NCI-H1436 (cell line): ENCODE results near the gene PHLDA1.
"Not testable (repeated sequence)": the region's sequence is repeated elsewhere in the genome, so short reads cannot be mapped to it uniquely, and the experiment has no call there.

ENCODE experiments used
- DNase-seq: peaks from one replicate; lab custom pipeline; 2025; lab: John Stamatoyannopoulos, UW

Gene PHLDA1

DNA sequence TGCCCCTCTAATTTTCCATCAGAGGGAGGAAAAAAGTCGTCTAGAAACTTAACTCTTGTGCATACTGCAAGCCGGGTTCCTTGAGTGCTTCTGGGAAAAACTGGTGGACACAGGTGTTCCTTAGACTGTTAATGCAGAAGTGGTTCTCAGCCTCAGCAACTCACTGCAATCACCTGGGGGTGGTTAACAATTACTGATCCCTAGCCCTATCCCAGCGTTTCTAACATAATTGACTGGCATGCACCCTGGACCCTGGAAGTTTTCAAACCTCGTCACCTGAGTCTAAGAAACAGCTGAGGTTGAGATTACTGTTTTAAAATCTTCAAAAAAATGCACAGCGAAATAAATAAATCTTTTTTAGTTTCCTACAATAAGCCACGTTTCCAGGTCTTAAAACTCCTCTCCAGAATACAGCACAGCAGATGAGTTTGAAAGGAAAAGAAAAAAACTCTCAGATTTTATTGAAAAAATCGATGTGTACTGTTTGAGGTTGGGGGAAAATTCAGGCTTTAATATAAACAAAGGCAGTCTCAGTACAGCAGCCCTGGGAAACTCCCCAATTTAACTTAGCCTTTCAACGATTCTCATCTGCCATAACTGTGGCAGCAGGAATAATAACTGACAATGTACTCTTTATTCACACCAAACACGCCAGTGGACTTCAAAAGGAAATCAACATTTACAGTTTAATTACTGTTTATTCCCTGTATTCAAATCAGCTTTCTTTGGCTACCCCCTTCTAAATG lies 45.4 kb downstream of the PHLDA1 start:
- DNase-seq = no peak

DNA sequence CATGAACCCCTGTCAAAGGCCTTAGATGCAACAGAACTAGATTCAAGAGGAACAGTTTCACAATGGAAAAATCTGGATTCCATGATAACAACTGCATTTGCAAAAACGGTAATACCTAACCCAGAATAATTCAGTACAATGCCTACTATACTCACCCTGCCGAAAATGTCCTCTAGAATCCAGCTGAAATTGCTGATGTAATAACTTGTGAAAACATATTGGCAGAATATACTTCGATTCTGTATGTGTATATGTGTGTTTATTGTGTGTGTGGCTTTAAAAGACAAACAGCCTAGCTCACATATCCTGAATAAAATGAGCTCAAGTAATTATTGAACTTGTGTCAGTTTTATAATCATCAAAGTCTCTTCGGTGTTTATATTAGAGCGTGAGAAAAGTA lies 46.0 kb downstream of the PHLDA1 start:
- DNase-seq = no peak

DNA sequence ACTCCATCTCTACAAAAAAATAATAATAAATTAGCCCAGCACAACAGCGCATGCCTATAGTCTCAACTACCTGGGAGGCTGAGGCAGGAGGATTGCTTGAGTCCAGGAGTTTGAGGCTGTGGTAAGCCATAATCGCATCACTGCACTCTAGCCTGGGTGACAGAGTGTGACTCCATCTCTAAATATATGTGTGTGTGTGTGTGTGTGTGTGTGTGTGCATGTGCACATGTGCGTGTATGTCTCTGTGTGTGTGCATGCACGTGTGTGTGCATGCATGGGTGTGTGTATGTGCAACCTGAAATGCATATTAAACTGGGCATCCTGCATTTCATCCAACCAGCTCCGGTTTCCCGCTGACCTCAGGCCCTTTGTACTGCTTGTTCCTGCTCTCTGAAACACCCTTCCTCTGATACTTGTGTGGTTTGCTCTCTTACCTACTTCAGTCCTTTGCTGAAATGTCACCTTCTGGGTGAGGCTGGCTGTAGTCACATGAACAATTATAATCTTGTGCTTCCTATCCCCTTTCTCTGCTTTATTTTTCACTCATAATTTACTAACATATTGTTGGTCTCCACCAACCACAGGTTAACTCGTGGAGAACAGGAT lies 46.9 kb downstream of the PHLDA1 start:
- DNase-seq = no peak

DNA sequence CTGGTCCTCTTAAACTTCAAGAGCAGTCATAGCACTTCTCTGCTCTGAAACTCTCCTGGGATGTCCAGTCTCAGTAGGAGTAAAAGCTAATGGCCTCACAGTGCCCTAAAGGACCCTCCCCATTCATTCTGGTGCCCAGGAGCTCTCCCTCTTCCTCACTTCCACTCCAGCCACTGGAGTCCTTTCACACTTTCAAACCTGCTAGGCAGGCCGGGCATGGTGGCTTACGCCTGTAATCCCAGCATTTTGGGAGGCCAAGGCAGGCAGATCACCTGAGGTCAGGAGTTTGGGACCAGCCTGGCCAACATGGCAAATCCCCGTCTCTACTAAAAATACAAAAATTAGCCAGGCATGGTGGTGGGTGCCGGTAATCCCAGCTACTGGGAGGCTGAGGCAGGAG lies 47.7 kb downstream of the PHLDA1 start:
- DNase-seq = not testable (repeated sequence)

GRCh38 chr12:75982979-75983660 lies 48.5 kb downstream of the PHLDA1 start:
- DNase-seq = no peak

- DNase-seq = no peak
These were observed 49.4 kb downstream of the PHLDA1 start for GRCh38 chr12:75982169-75982564.

DNA sequence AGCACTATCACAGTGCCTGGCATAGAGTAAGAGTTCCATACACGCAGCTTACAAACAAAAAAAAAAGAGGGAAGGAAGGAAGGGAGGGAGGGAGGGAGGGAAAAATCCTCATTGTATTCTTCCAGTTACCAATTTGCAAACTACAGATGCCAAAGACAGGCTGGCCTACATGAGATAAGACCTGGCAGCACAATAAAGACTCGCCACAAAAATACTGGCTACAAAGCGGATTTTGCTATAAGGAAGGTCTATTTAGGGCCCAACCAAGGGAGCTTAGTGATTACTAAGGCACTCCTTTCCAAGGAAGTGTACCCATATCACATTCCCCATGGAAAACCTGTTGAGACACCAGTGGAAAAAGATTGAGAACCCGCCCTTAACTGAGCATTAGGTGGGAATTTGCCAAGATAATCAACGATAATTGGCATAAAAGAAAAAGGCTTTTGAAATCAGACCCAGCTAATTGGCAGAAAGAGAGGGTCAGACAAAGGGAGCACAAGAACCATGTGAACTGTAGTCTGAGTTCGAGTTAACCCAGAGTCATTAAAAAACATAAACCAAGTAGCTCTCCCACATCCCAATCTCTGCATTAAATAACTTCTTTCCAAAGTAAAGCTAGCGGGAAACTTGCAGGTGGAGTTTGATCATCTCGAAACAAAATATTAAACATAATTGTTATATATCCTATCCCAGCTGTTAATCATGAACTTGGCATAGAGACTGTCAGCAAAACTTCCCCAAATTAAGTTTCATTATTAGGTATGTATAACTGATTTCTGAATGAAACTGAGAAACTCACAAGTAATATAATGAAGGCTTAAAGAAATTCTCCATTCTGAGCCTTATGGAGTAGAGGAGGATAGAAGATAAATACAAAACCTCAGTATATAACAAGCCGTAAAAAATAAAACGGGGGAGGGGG lies 50.1 kb downstream of the PHLDA1 start:
- DNase-seq = no peak

GRCh38 chr12:75979181-75979580 lies 52.4 kb downstream of the PHLDA1 start:
- DNase-seq = no peak

GRCh38 chr12:75978677-75979076 lies 52.9 kb downstream of the PHLDA1 start:
- DNase-seq = no peak

- no peak for DNase-seq
These were observed 53.5 kb downstream of the PHLDA1 start for GRCh38 chr12:75977952-75978671.

GRCh38 chr12:75977590-75977951 lies 54.0 kb downstream of the PHLDA1 start:
- DNase-seq = no peak

- DNase-seq = no peak
These were observed 54.7 kb downstream of the PHLDA1 start for GRCh38 chr12:75976913-75977312.

- DNase-seq = no peak
These were observed 55.5 kb downstream of the PHLDA1 start for GRCh38 chr12:75976113-75976512.

GRCh38 chr12:75975702-75976101 lies 55.9 kb downstream of the PHLDA1 start:
- DNase-seq = peak; percentile 46
